DMS114 treated with DMSO at 0.1 percent for 48 hours (cell line): Measurements from ENCODE around the gene WDR44.
A peak's percentile ranks its signal among the peaks of the same experiment; 100 is the strongest.
"Not testable (repeated sequence)": the region's sequence is repeated elsewhere in the genome, so short reads cannot be mapped to it uniquely, and the experiment has no call there.

Source experiments
- DNase-seq: peaks from one replicate; lab custom pipeline; 2025; ENCODE audit not compliant: unreplicated experiment; lab: John Stamatoyannopoulos, UW

WDR44 gene

GRCh38 chrX:118475903-118476302, 130.0 kb downstream of the WDR44 start:
- no peak for DNase-seq

- no peak for DNase-seq
These were observed 134.3 kb downstream of the WDR44 start for GRCh38 chrX:118480172-118480571.

- DNase-seq = not testable (repeated sequence)
These were observed 136.5 kb downstream of the WDR44 start for GRCh38 chrX:118482384-118482783.

GRCh38 chrX:118484216-118484903, 138.5 kb downstream of the WDR44 start:
- DNase-seq = no peak

- not testable (repeated sequence) for DNase-seq
These were observed 140.8 kb downstream of the WDR44 start for GRCh38 chrX:118486693-118487092.

- no peak for DNase-seq
These were observed 147.1 kb downstream of the WDR44 start for GRCh38 chrX:118493016-118493415.

- DNase-seq = no peak
These were observed 147.9 kb downstream of the WDR44 start for GRCh38 chrX:118493653-118494297.

- DNase-seq = peak; percentile 30
These were observed 149.4 kb downstream of the WDR44 start, which contains the start of gene DOCK11 for GRCh38 chrX:118495061-118495921. Gene DOCK11, plus strand, starts transcription at chrX:118495815. Its CDS starts 157 bp downstream, at chrX:118495972.

GRCh38 chrX:118495958-118496762, 150.3 kb downstream of the WDR44 start:
- no peak for DNase-seq

GRCh38 chrX:118496763-118497079, 150.8 kb downstream of the WDR44 start:
- DNase-seq = no peak

GRCh38 chrX:118497180-118497818, 151.4 kb downstream of the WDR44 start:
- DNase-seq = no peak

- DNase-seq = no peak
These were observed 152.4 kb downstream of the WDR44 start for GRCh38 chrX:118498351-118498750.

GRCh38 chrX:118498755-118499154, 152.8 kb downstream of the WDR44 start:
- no peak for DNase-seq

- DNase-seq = no peak
These were observed 153.4 kb downstream of the WDR44 start for GRCh38 chrX:118499295-118499694.
